Left forelimb (tissue), 1 donor: ENCODE results near the gene AUTS2.
A peak's percentile ranks its signal among the peaks of the same experiment; 100 is the strongest.

ENCODE experiments used
- DNase-seq: peaks from one replicate; pipeline ENCODE4 v3.0.0-alpha.2; 2018; ENCODE audit warnings: low spot score

AUTS2 gene

DNA sequence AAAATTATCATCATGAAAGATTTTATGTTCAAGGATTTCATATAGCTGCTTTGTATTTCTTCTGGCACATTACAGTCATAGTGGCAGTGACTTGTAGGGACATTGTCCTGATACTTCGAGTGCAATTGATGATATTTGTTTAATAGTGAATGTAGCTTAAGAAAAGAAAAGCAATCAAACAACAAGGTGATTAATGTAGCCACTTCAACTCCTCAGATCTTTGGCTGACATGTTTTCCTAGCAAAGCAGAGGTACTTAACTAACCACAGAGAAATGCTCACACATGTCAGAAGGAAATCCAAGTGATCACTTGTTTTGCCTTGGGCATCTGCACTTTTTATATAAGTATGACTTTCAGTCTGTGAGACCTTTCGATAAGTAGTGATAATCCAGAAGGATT, 470.3 kb downstream of the AUTS2 start:
- DNase-seq: no peak

DNA sequence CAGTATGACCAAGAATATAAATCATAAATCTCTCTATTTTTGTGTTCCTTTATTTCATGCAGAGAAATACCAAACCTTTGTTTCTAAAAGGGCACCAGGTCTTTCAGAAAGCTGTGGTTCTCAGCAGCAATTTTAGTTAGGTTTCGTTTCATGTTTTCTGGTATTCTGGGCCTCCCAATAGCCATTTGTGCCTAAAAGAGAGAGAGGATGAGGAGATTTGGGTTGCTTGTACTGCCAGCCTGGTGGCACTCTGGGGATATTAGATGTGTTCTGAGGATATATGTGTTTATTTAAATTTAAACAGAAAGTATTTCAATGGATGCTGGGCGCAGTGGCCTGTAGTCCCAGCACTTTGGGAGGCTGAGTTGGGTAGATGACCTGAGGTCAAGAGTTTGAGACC, 471.7 kb downstream of the AUTS2 start:
- no peak for DNase-seq

DNA sequence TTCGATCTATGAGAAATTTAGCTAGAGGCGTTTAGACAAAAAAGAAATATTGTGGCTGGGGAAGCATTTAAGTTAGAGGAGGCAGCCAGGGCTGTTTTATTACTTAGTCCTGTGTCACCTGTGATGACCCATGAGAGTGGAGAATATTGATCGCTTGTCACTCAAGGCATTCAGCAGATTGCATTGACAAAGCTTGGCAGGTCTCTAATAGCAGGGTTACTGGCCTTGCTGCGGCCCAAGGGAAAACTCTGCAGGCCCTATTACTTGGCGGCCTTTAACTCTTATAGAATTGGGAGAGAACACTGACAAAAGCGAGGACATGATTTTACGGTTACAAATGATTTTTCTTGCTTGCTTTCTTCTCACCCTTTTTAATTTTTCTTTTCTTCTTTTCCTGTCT, 473.5 kb downstream of the AUTS2 start:
- DNase-seq: no peak

DNA sequence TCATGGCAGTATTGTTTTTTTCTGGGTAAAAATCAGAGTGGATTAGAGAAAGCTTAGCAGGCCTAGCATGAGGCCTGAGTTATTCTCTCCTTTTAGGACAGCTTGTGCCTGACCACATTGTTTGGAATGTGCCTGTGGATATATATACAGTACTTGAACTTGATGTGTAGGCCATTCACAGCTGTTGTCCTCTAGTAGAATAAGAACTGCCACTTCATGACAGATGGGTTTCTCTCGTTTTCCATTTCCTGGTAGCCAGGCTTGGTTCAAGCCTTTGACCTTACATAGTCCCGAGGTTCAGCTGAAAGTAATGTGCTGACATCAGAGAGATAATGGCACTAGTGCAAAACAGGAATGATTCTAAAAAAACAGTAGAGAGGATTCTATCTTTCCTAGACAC, 473.9 kb downstream of the AUTS2 start:
- no peak for DNase-seq

DNA sequence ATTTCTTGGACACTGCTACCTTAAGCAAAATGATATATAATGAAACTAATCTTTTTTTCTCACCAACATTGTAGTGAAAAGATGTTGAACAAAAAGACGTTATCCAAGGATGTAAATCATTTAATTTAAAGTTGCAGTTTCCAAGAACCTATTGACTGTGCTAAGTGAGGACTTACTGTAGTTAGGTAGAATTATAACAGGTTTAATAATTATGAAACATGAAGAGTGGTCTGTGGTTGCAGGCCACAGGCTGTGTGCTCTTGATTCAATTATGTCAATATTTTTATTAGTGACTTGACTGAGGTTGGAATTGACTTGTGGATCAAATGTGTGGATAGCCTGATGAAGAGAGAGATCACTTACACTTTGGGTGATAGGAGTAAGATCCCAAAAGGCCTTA, 478.1 kb downstream of the AUTS2 start:
- no peak for DNase-seq

DNA sequence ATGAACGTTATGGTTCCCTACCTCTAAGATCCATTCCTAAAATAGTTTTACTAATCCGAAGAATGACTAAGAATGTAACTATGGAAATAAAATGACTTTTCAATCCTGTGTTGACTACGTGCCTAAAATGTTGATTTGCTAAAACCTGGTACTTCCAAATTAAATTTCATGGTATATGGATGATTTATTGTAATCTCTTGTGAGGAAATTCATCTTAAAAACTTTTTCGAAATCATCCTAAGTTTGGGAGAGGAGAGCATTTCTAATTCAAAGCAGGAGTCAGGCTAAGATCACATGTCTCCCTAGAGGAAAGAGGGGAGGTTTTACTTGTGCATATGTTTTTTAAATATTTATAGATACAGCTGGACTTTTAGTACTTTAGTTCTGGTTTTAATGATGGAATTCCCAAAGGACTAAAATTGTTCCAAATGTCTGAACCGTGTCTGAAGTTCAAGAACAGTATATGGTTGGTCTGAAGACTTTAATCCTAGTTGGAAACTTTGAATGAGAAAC, 483.9 kb downstream of the AUTS2 start:
- DNase-seq: no peak

DNA sequence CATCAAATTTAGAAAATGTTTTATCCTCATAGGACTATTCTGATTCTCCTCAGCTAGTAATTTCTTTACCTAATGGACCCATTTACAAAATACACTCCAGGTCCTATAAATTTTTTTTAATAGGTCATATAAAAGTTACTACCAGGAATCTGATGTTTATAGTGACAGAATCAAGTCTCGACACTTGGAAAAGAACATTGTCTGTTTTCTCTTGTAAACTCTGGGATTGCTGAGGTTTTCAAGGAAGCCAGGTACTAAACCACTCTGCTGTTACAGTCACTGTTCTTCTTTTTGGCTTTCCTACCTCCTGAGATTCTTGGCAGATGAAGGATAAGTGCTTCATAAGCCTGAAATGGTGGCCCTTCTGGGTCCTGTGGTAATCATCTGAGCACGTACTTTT, 493.1 kb downstream of the AUTS2 start:
- no peak for DNase-seq

DNA sequence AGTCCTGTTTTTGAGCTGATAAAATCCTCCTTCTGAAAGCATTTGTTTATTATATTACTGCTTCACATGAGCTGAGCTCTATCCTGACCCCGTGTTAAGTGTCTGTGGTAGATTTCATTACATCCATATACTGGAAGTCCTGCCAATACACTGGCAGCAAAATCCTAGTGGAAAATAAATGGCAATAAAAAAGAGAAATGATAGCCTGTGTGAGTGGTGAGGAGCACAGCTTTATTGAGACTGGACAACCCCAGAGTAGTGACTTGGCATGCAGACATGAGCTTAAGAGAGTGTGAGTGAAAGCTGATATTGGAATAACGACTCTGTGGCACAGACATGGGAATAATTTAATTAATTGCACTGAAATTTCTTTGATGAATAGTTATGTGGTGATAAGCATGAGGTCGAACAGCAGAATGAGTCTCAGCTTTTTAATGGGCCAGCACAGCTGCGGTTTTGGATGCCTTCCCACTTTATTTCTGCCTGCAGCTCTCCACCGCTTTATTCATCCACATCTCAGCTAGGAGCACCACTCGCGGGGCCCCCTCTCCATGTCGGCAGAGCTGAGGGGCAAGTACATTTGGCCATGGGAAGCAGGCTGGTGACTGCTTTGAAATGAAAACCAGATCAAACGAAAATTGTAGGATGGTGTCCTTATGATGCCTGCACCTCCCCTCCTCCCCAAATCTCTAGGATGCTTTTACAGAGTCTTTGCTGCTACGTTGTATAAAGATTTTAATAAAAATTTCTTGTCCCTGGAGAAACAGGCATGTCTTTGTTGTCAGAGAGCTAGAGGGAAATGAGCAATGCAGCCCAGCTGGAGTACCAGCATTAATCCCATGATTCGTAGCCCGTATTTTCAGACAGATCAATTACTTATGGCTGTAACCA, 494.3 kb downstream of the AUTS2 start:
- peak; percentile 81 for DNase-seq

DNA sequence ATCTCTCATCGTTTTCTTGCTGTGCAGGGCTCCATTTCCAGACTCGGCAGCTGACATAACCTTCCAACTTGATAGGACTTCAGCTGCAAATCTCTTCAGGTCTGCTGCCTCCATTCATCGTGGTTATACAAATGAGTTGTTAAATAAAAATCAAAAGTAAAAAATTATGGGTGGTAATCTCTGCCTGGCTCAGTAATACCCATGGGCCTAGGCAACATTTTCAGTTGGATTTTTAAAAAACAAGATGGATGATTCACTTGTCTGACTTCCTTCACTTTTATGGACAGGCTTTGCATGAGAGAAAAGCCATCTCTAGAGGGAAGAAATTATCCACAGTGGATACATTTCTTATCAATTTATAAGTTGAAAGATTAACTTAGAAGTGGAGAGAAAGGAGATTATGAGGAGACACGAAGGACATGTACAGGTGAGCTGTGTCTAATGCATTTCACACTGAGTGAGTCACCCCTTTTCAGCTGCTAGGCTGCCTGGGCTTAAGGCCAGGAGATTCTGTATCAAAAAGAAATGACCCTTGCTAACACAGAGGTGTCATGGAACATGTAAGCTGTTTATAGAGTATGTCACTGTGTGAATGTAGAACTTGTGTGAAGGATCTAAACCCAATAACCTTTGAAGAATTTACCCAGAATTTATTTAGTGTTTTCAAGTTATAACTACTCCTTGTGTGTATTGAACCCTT, 495.1 kb downstream of the AUTS2 start:
- DNase-seq: no peak

DNA sequence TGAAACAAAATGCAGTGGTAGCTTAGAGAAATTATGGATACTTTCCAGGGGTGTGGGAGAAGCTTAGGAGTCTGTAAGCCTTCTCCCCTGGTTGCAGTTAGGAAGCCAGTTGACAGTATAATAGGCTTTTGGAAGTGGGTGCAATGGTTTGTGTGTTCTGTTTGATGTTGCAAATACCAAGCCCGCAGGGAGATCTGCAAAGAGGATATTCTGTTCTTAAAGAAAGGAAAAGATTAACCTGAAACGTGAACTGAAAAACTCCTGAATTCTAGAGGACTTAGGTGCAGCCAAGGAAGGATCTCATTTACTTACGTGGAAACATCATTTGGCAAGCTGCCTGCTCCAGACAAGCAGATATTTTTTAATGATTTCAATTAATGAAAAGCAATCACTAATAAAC, 496.6 kb downstream of the AUTS2 start:
- no peak for DNase-seq

DNA sequence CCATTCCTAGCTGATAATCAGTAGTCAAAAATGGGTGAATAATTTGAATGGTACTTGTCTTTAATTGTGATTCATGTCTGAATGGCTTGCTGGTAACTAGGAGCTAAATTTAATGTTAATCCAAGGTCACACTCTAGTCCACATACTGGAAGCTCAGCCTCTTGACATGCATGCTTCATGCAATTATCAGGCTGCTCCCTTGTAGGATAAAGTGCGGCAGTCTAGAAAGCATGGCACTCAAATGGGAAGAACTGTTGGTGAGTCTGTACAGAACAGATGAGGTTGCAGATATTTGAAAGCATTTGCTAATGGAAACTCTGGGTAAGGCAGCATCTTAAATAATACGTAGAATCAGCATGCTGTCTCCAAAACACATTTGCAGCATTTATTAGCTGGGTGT, 499.4 kb downstream of the AUTS2 start:
- DNase-seq: no peak

DNA sequence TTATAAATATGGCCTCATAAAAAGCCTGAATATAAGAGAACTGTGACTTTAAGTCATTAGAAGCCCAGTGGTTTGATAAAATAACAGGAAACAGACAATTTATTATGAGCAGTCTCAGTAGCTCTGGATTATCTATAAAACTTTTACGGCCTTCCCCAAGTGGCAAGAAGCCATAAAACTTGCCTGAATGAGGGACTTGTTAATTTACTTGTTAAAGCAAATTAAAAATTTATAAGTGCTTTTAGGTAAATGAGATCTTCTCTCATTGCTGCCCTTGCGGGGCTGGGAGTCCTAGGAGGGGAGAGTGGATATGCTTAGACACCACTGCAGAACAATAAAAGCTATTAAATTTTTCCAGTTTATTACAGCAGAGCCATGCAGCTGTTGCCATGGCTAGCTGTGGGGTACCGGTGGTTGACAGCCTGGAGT, 499.9 kb downstream of the AUTS2 start:
- DNase-seq: no peak

DNA sequence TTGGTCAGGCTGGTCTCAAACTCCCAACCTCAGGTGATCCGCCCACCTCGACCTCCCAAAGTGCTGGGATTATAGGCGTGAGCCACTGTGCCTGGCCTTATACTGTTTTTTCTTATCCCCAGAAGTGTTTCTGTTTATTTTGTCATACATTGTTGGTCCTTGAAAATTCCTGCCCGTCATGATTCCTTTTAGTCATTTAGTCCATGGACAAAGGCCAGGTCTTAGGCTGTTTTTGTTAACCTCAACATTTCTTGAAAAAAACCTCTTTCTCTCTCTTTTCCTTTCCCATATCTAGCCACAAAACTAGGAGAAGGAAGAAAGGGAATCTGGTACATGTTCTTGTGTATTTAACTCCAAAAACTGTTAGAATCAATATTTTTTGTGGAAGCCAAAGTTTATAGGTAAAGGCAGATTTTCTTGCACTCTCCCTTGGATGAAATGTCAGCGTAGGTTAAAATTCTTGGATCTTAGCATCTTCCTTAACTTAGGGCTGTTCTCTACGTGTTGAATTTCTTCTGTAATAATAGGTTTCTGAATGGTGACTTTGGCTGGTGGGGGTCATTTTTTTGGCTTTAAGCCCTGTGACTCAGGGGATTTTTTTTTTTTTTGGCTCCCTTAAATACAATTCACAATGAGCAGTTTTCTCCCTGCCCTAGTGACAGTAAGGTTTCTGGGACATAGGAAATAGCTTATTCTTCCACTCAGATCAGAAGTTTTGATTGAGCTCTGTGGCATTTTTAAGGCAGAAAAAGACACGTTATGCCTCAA, 500.8 kb downstream of the AUTS2 start:
- DNase-seq: no peak

DNA sequence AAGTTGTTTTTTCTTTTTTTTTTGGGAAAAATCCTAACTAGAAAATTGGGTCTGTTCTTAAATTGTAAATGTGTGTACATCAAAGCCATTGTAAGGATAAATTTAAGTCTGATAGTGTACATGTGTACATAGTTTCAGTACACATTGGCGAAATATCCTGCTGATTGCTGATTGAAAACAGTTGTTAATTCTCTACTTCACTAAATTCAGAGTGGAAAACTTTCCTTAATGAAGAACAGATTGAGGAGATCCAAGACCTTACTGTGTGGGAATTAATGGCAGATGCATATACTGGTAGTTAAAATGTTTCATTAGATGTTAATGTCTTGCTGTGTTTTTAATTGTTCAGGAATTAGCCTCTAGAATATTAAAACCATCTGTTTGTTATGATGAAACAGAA, 506.0 kb downstream of the AUTS2 start:
- no peak for DNase-seq

DNA sequence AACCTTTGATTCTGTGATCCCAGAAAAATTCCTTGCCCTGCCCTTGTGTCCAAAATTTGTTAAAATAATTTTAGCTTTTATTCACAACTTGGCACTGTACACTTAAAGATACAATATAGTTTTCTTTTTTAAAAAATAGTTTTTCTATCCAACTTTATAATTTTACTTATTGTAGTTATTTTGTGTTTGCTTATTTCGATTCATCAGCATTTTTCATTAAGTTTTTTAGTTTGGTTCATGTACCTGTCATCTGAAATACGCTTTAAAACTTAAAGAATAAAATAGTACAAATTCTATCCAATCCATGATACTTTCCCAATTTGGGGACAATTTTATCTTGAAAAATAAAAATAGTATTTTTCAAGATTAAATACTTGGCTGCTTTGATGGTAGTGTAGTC, 514.8 kb downstream of the AUTS2 start:
- DNase-seq: no peak

DNA sequence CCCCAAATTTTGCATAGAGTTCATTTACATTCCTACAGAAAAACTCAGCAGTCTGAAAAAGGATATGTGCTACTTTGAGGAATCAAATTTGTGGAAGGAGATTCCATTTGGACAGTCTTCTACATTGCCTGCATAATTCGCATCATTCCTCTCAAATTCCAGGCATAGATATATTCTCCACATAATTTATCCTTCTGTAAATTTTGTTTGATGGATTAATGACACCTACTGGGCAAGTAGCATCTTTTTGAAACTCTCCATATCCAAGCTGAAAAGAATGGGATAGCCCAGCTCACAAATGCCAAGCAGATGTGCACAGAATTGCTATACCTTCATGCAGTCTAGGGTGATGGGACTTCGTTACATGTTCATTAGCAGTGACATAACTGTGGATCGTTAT, 515.3 kb downstream of the AUTS2 start:
- no peak for DNase-seq

DNA sequence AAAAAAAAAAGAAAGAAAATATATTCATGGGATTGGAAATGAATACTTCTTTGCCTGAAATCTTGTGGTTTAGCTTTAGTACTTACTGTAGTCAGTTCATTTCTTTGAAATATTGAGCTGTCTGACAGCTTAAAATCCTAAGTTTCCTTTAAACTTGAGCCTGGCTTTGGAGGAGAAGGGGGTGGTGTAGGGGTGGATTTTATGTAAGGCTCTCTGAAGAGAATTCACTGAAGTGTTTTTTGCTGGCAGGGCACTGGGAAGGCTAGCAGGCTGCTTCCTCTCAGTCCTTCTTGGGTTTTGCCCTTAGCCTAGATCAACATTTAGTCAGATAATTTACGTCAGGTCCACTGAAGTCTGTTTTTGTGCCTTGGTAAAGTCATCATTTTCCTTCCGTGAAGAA, 516.5 kb downstream of the AUTS2 start:
- DNase-seq: no peak

DNA sequence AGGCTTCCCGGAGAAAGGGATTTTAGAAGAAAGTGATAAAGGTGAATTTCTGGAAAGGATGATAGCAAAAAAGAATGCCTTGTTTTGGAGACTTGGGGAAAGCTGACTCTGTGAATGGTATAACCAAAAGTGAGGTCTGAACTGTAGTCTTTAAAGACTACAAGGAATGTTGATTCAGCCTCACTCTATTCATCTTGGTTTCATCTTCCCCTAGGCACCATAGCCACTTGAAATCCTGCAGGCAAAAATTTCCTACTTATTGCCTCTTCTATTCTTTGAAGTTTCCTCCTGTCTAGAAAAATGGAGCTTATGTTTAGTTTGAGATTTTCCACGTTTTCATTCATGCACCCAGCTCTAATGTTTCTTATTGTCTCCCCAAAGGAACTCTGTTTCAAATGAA, 518.0 kb downstream of the AUTS2 start:
- DNase-seq: no peak

DNA sequence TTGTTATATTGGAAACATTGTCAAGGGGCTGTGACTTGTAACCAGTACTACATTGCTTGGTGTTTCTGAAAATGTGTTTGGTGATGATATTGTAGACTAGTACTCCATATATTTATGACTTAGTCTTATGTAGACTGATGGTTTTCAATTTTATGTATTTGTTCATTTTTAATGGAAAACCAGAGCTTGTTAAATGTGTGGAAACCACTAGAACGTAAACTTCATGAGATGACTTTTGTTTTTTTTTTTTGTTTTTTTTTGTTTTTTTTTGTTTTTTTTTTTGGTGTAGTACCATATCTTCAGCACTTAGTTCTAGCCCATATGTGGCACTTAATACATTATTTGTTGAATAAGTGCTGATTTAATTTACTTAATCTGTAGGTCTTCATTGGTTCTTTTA, 518.6 kb downstream of the AUTS2 start:
- DNase-seq: no peak

DNA sequence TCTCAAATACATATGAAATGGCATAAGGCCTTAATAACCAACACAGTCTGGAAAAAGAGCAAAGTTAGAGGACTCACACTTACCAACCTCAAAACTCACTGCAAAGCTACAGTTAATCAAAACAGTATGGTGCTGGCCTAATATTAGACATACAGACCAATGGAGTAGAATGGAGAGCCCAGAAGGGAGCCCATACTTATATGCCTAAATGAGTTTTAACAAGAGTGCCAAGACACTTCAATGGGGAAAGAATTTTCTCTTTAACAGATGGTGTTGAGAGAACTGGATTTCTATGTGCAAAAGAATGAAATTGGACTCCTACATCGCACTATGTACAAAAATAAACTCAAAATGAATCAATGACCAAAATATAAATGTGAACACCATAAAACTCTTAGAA, 522.6 kb downstream of the AUTS2 start:
- DNase-seq: no peak

DNA sequence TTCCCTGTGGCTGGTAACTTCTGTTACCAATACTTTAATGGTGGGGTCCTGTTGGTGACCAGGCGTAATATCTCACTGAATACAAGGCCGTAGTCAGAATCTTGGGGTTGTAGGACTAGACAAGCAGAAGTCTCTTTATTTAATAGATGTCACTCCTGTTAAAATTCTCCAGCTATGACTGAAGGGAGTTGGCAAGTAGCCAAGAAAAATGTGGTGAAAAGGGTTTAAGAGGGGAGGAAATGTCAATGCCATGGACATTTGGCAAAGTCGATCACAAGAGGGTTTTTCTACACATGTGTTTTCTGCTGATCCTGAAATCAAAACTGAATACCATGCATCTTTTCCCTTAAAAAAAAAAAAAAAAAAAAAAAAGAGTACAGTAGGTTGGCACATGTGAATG, 533.5 kb downstream of the AUTS2 start:
- DNase-seq: no peak

DNA sequence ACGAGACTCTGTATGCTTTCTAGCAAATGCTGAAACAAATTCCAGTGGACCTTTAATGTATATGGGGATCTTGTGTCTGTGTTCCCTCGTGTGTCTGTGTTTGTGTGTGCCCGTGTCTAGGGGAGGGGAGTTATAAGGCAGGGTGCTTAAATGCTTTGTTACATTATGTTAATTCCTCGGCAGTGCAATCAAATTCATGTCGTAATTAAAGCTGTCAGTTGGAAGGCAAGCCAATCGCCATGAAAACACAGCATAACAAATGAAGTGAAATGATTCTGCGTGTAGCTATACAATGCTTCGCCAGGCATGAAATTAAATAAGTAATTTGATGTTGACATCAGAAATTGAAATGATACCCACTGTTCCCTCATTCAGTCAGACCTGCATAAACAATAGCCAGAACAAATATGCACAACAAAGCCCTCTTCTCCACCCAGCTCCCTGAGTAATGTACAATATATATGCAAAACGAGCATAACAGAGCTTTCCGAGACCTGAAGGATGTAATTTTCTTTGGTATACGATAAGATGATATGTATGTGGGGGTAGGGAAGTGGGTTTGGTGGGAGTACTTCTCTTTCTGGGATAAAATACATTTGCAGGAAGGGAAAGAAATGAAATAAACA, 534.1 kb downstream of the AUTS2 start:
- DNase-seq: no peak
